Large intestine (tissue), 3 donors: ENCODE results near the gene ATRIP. TPM values are rescaled to one million over a fixed set of nuclear protein-coding genes. Genes with fewer than 3 reads are reported as not detected.
A peak's percentile ranks its signal among the peaks of the same experiment; 100 is the strongest.

ENCODE experiments used
- DNase-seq, 2 donors: peaks; one replicate each; pipeline versions ENCODE4 v3.0.0 to v3.0.0-alpha.2; 2013
- H3K27ac ChIP-seq: one replicate; pipeline ENCODE4 v1.5.1; 2013; ENCODE audit warnings: low read length
- H3K27me3 ChIP-seq: 2 replicates; pipeline ENCODE4 v1.6.1; 2013; ENCODE audit warnings: low read length; ENCODE audit not compliant: control insufficient read depth, insufficient read depth
- H3K36me3 ChIP-seq: 2 replicates; pipeline ENCODE4 v1.6.1; 2013; ENCODE audit warnings: low read length; ENCODE audit not compliant: control insufficient read depth, insufficient read depth
- H3K4me1 ChIP-seq: one replicate; pipeline ENCODE4 v1.6.1; 2013; ENCODE audit warnings: low read length; ENCODE audit not compliant: control insufficient read depth, insufficient read depth
- H3K4me3 ChIP-seq: one replicate; pipeline ENCODE4 v1.5.1; 2013; ENCODE audit warnings: low read length
- H3K9me3 ChIP-seq: one replicate; pipeline ENCODE4 v1.6.1; 2013; ENCODE audit warnings: mild to moderate bottlenecking, low read depth, low read length, moderate library complexity; ENCODE audit not compliant: control insufficient read depth
- WGBS: methylation state at CpG from one replicate; pipeline ENCODE4 v1.1.5; 2013; ENCODE audit warnings: low lambda C conversion rate; ENCODE audit not compliant: insufficient coverage; 5-methylcytosine and 5-hydroxymethylcytosine counted together
- polyA plus RNA-seq: library from polyadenylated mRNA; unstranded; fragments of 120-200 nt; gene quantifications from one replicate; pipeline ENCODE4 v1.2.1, GENCODE V29; 2013

ATRIP gene
- polyA plus RNA-seq, 1 donor, result 6.6 TPM

DNA sequence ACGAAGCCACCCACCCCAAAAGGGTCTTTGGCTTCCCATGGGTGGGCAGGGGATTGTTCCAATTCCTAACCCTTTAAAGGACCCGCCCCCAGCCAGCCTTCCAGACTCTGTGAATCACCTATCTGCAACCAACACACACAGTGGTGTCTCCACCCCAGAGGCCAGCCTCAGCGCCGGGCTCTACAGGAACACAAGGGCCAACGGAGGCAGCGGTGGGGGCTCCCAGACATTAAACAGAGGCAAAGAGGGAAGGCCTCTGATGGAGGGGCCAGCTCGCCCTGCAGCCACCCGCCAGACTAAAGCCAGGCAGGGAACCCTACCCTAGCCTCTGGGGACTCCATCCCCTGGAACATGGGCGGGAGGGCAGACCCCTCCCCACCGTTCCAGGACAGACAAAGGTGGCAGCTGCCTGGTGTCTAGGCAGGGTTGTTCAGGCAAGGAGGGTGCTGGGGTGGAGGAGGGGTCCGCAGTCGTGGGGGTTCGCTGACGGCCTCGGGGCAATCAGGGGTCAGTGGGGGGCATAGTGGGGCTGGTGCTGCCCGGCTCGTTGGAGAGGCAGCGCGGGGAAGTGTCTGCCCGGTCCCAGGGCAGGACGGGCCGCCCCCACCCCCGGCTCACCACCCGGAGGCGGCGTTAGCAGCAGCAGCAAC is 57.0 kb downstream of the ATRIP start:
- Histone ChIP-seq H3K4me3 (peak overlapping the region; percentile 76), H3K4me1 (peaks cover 26% of the 10 kb centered on the region), H3K36me3 (no peaks in the 10 kb centered on the region), H3K27me3 (no peaks in the 10 kb centered on the region), H3K27ac (peak overlapping the region; percentile 67), H3K9me3 (no peaks in the 10 kb centered on the region)
- peak; percentile 19 to 42 for DNase-seq
- no CpG with 5 or more reads among the region's 26 CpGs for WGBS

GRCh38 chr3:48504051-48504946 is 57.8 kb downstream of the ATRIP start, which contains the start of gene SHISA5:
SHISA5 (minus strand) TSS chr3:48504174; CDS start chr3:48504094, 80 bp downstream.
- no peaks in the 10 kb centered on the region for H3K36me3 ChIP-seq
- WGBS, result no CpG with 5 or more reads among the region's 66 CpGs

DNA sequence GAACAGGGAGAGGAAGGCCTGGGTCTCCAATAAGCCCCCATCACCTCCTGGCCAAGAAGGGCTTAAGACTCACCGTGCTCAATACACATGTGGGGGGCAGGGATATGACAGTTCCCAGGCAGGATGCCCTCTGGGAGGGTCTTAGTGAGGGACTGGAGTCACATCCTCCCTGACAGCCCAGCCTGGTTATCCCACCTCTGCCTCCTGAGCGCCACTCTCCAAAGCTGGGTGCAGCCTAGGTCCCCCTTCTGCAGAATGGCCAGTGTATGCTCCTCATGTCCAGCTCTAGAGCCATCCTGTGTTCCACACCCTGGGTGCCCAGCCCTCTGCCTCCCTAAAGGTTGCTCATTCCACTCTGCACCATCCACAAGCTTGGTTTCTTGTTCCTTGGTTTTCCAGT is 58.6 kb downstream of the ATRIP start:
- H3K36me3 ChIP-seq, result no peaks in the 10 kb centered on the region
- no peaks in the 10 kb centered on the region for H3K9me3 ChIP-seq
- no peak overlapping the region for H3K4me3 ChIP-seq
- H3K4me1 ChIP-seq, result peaks cover 26% of the 10 kb centered on the region
- no peaks in the 10 kb centered on the region for H3K27me3 ChIP-seq
- WGBS, result no CpG with 5 or more reads among the region's 2 CpGs
- no peak overlapping the region for H3K27ac ChIP-seq
- no peak for DNase-seq

More at GRCh38 chr3:48504051-48504946, 57.8 kb downstream of the ATRIP start, which contains the start of gene SHISA5:
- H3K27ac ChIP-seq, result peak within 1 kb of the TSS; percentile 67
- DNase-seq, result peak; percentile 39 to 74
- peaks cover 26% of the 10 kb centered on the region for H3K4me1 ChIP-seq
- no peaks in the 10 kb centered on the region for H3K9me3 ChIP-seq
- peak within 1 kb of the TSS; percentile 76 for H3K4me3 ChIP-seq
- H3K27me3 ChIP-seq, result no peaks in the 10 kb centered on the region

GRCh38 chr3:48505968-48506504 is 59.5 kb downstream of the ATRIP start:
- no CpG with 5 or more reads among the region's 6 CpGs for WGBS
- peaks cover 26% of the 10 kb centered on the region for H3K4me1 ChIP-seq
- H3K27me3 ChIP-seq, result no peaks in the 10 kb centered on the region
- H3K4me3 ChIP-seq, result no peak overlapping the region
- no peaks in the 10 kb centered on the region for H3K36me3 ChIP-seq
- no peak overlapping the region for H3K27ac ChIP-seq
- no peak for DNase-seq
- no peaks in the 10 kb centered on the region for H3K9me3 ChIP-seq

- no CpG with 5 or more reads among the region's 10 CpGs for WGBS
- Histone ChIP-seq H3K27me3 (no peaks in the 10 kb centered on the region), H3K4me3 (no peak overlapping the region)
Observed at GRCh38 chr3:48507256-48508061, 60.9 kb downstream of the ATRIP start.

DNA sequence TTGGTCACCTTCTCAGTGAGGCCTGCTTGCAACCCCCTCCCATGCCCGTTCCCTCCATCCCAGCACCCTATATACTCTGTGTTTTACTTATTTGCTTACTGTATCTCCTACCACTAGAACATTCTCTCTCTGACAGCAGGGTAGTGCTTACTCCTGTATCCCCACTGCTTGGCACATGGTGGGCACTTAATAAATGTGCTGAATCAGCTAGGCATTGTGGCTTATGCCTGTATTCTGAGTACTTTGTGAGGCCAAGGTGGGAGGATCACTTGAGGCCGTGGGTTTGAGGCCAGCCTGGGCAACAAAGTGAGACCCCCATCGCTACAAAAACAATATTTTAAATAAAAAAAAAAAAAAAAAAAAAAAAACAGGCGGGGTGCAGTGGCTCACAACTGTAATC is 65.0 kb downstream of the ATRIP start:
- no peaks in the 10 kb centered on the region for H3K36me3 ChIP-seq
- no peak overlapping the region for H3K27ac ChIP-seq
- no CpG with 5 or more reads among the region's 4 CpGs for WGBS
- no peaks in the 10 kb centered on the region for H3K9me3 ChIP-seq
- no peak for DNase-seq
- peaks cover 8% of the 10 kb centered on the region for H3K4me1 ChIP-seq
- no peaks in the 10 kb centered on the region for H3K27me3 ChIP-seq
- no peak overlapping the region for H3K4me3 ChIP-seq

More at GRCh38 chr3:48507256-48508061, 60.9 kb downstream of the ATRIP start:
- peak; percentile 44 to 60 for DNase-seq
- Histone ChIP-seq H3K4me1 (peaks cover 26% of the 10 kb centered on the region), H3K9me3 (no peaks in the 10 kb centered on the region), H3K36me3 (no peaks in the 10 kb centered on the region), H3K27ac (no peak overlapping the region)

DNA sequence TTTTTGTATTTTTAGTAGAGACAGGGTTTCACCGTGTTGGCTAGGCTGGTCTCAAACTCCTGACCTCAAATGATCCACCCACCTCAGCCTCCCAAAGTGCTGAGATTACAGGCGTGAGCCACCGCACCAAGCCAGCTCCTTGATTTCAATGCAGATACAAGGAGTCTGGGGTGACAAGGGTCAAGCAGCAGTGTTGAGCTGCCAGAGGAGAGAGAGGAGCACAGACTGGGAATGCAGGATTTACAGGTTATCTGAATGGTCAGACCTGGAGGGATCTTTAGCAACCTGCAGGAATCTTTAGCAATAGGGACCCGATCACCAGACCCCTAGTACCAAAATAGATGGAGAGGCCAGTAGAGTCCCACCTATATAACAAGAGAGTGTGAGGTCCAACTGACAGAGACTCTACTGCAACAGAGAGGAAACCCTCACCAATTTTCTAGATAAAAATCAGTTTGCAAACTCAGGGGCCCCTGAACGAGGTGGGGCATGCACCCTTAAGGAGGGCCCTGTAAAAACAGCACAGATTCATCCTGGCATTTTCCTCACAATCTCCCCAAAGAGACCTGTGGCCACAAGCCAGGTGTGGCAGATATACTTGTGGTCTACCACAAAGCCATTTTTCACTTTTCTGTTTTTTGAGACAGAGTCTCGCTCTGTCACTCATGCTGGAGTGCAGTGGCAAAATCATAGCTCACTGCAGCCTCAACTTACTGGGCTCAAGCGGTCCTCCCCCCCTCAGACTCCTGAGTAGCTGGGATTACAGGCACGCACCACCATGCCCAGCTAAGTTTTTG is 68.1 kb downstream of the ATRIP start:
- Histone ChIP-seq H3K27ac (no peak overlapping the region), H3K27me3 (no peaks in the 10 kb centered on the region), H3K4me3 (no peak overlapping the region), H3K9me3 (no peaks in the 10 kb centered on the region), H3K36me3 (peaks cover 3% of the 10 kb centered on the region), H3K4me1 (no peaks in the 10 kb centered on the region)
- WGBS, result no CpG with 5 or more reads among the region's 8 CpGs
- DNase-seq, result no peak

Other genes with a start within 250 kb of the ATRIP start
- 0.19 TPM for gene CAMP, start 223.2 kb upstream of the ATRIP start, polyA plus RNA-seq
- 7.8 TPM for gene ZNF589, start 205.6 kb upstream of the ATRIP start, polyA plus RNA-seq
- gene NME6, start 145.4 kb upstream of the ATRIP start, polyA plus RNA-seq, result 25.3 TPM
- gene SPINK8, start 113.1 kb upstream of the ATRIP start, polyA plus RNA-seq, result not detected
- 0.18 TPM for gene FBXW12, start 74.5 kb upstream of the ATRIP start, polyA plus RNA-seq
- gene PLXNB1, start 16.7 kb upstream of the ATRIP start, polyA plus RNA-seq, result 121 TPM
- gene CCDC51, start 6.6 kb upstream of the ATRIP start, polyA plus RNA-seq, result 19.0 TPM
- gene TMA7, start 6.5 kb upstream of the ATRIP start, polyA plus RNA-seq, result 283 TPM
- 200 TPM for gene SHISA5, start 57.4 kb downstream of the ATRIP start, polyA plus RNA-seq
- gene PFKFB4, start 110.1 kb downstream of the ATRIP start, polyA plus RNA-seq, result 17.3 TPM
- 0.87 TPM for gene UCN2, start 117.0 kb downstream of the ATRIP start, polyA plus RNA-seq
- 121 TPM for gene COL7A1, start 148.6 kb downstream of the ATRIP start, polyA plus RNA-seq
- gene UQCRC1, start 162.9 kb downstream of the ATRIP start, polyA plus RNA-seq, result 259 TPM
- 0.09 TPM for gene TMEM89, start 175.0 kb downstream of the ATRIP start, polyA plus RNA-seq
- gene SLC26A6, start 188.7 kb downstream of the ATRIP start, polyA plus RNA-seq, result 41.2 TPM
- gene CELSR3, start 216.1 kb downstream of the ATRIP start, polyA plus RNA-seq, result 3.9 TPM
- gene NCKIPSD, start 239.2 kb downstream of the ATRIP start, polyA plus RNA-seq, result 15.2 TPM